Measurements from ENCODE around the gene PRKCH.

GRCh38 chr14:61538464-61539022, 217.2 kb downstream of the PRKCH start:
- TF ChIP-seq POLR2AphosphoS5 (IDR thresholded peaks at IDR 0.05) (no peak), CTCF (IDR thresholded peaks at IDR 0.05) (no peak), EP300 (IDR thresholded peaks at IDR 0.05) (no peak)

Measured in sigmoid colon (tissue), 4 donors.